NCI-H446 (cell line): ENCODE measurements around the gene BRINP3.
A peak's percentile ranks its signal among the peaks of the same experiment; 100 is the strongest.
"Not testable (repeated sequence)": the region's sequence is repeated elsewhere in the genome, so short reads cannot be mapped to it uniquely, and the experiment has no call there.

Source experiments
- DNase-seq, 2 experiments: peaks; one replicate each; lab custom pipeline; 2025; lab: John Stamatoyannopoulos, UW

The BRINP3 gene

GRCh38 chr1:190179817-190180216 is 297.8 kb downstream of the BRINP3 start:
- no peak for DNase-seq

- DNase-seq: no peak
Observed at GRCh38 chr1:190178827-190179226, 298.8 kb downstream of the BRINP3 start.

- no peak for DNase-seq
Observed at GRCh38 chr1:190177555-190177954, 300.1 kb downstream of the BRINP3 start.

- no peak for DNase-seq
Observed at GRCh38 chr1:190176776-190177175, 300.9 kb downstream of the BRINP3 start.

- DNase-seq: no peak
Observed at GRCh38 chr1:190175320-190175719, 302.3 kb downstream of the BRINP3 start.

GRCh38 chr1:190172651-190173430 is 304.8 kb downstream of the BRINP3 start:
- peak; percentile 10 to 60 for DNase-seq

GRCh38 chr1:190170321-190170720 is 307.3 kb downstream of the BRINP3 start:
- no peak for DNase-seq

GRCh38 chr1:190169311-190170067 is 308.2 kb downstream of the BRINP3 start:
- peak; percentile 22 to 34 for DNase-seq

GRCh38 chr1:190168893-190169280 is 308.8 kb downstream of the BRINP3 start:
- no peak for DNase-seq

GRCh38 chr1:190168116-190168892 is 309.4 kb downstream of the BRINP3 start:
- DNase-seq: peak; percentile 66 to 73

GRCh38 chr1:190159146-190159545 is 318.5 kb downstream of the BRINP3 start:
- DNase-seq: no peak

- no peak for DNase-seq
Observed at GRCh38 chr1:190154744-190155143, 322.9 kb downstream of the BRINP3 start.

- no peak for DNase-seq
Observed at GRCh38 chr1:190147616-190148015, 330.0 kb downstream of the BRINP3 start.

GRCh38 chr1:190144650-190145049 is 333.0 kb downstream of the BRINP3 start:
- DNase-seq: peak in 1 of 2 experiments; percentile 3

- peak in 1 of 2 experiments; percentile 35 for DNase-seq
Observed at GRCh38 chr1:190140644-190141043, 337.0 kb downstream of the BRINP3 start.

GRCh38 chr1:190138702-190139101 is 339.0 kb downstream of the BRINP3 start:
- no peak for DNase-seq

- no peak for DNase-seq
Observed at GRCh38 chr1:190138266-190138665, 339.4 kb downstream of the BRINP3 start.

- no peak for DNase-seq
Observed at GRCh38 chr1:190129366-190129765, 348.3 kb downstream of the BRINP3 start.

- DNase-seq: no peak
Observed at GRCh38 chr1:190126728-190127127, 350.9 kb downstream of the BRINP3 start.

GRCh38 chr1:190124068-190124467 is 353.6 kb downstream of the BRINP3 start:
- no peak for DNase-seq

GRCh38 chr1:190120564-190120963 is 357.1 kb downstream of the BRINP3 start:
- not testable (repeated sequence) for DNase-seq

- no peak for DNase-seq
Observed at GRCh38 chr1:190119683-190120082, 358.0 kb downstream of the BRINP3 start.
